K562 (cell line): ENCODE results near the gene GRIN2D.

Experiments
- EZH2 ChIP-seq: IDR thresholded peaks from 2 replicates; pipeline ENCODE4 v1.6.1; 2012; ENCODE audit warnings: low read depth, mild to moderate bottlenecking, inconsistent platforms, low read length, borderline replicate concordance
- FOXM1 ChIP-seq, 2 experiments: fragments of 450-650 bp in 1 of 2; sonication (generic) in 1 of 2; formaldehyde crosslinking in 1 of 2; IDR thresholded peaks; 2 replicates each; pipeline versions ENCODE4 v1.6.1 to v1.9.0; 2017 to 2022; ENCODE audit warnings: low read depth in 2 of 2, mild to moderate bottlenecking in 2 of 2, missing genetic modification reagents in 1 of 2, moderate library complexity in 1 of 2
- MCM3 ChIP-seq: fragments of 450-650 bp; IDR thresholded peaks from 2 replicates; pipeline ENCODE4 v1.6.1; 2016
- POLR2AphosphoS5 ChIP-seq: IDR thresholded peaks from 2 replicates; pipeline ENCODE4 v1.6.1; 2011; ENCODE audit warnings: mild to moderate bottlenecking, low read depth, low read length, moderate library complexity; ENCODE audit not compliant: control insufficient read depth, insufficient read depth
- ZFP1 ChIP-seq: fragments of 450-650 bp; formaldehyde crosslinking; IDR thresholded peaks from 2 replicates; pipeline ENCODE4 v1.4.0; 2020; ENCODE audit warnings: mild to moderate bottlenecking, mixed read lengths
- TF ChIP-seq, protein P1 (sequence below), 2 experiments: fragments of 450-650 bp; formaldehyde crosslinking in 1 of 2; IDR thresholded peaks; 2 replicates each; pipeline versions ENCODE4 v1.4.0 to v1.6.1; 2014 to 2020; ENCODE audit warnings: mild to moderate bottlenecking in 2 of 2, borderline replicate concordance in 1 of 2, low read depth in 1 of 2

DNA sequence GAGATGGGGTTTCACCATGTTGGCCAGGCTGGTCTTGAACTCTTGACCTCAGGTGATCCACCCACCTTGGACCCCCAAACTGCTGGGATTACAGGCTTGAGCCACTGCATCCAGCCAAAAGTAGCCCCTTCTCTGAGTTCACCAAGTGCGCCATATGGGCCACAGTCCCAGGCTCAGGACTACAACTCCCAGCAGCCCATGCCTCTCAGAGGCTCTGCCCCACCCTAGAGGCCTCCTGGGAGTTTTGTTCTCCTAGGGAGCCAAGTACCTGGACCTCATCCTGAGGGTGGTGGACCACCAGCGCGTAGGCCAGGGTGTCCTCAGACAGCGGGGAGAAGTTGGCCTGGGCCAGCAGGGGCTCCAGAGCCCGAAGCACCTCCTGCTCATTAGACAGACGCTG lies 48.6 kb upstream of the GRIN2D start:
- TF ChIP-seq FOXM1 (IDR thresholded peaks at IDR 0.05; ENCODE audit: low read depth) = no peak
- no peak for TF ChIP-seq FOXM1 (CRISPR knock-in tag; IDR thresholded peaks at IDR 0.05; ENCODE audit: low read depth)
- no peak for TF ChIP-seq POLR2AphosphoS5
- TF ChIP-seq MCM3 = no peak
- TF ChIP-seq EZH2 = no peak
- TF ChIP-seq ZFP1 (CRISPR knock-in tag) = no peak
- TF ChIP-seq, protein P1, sequence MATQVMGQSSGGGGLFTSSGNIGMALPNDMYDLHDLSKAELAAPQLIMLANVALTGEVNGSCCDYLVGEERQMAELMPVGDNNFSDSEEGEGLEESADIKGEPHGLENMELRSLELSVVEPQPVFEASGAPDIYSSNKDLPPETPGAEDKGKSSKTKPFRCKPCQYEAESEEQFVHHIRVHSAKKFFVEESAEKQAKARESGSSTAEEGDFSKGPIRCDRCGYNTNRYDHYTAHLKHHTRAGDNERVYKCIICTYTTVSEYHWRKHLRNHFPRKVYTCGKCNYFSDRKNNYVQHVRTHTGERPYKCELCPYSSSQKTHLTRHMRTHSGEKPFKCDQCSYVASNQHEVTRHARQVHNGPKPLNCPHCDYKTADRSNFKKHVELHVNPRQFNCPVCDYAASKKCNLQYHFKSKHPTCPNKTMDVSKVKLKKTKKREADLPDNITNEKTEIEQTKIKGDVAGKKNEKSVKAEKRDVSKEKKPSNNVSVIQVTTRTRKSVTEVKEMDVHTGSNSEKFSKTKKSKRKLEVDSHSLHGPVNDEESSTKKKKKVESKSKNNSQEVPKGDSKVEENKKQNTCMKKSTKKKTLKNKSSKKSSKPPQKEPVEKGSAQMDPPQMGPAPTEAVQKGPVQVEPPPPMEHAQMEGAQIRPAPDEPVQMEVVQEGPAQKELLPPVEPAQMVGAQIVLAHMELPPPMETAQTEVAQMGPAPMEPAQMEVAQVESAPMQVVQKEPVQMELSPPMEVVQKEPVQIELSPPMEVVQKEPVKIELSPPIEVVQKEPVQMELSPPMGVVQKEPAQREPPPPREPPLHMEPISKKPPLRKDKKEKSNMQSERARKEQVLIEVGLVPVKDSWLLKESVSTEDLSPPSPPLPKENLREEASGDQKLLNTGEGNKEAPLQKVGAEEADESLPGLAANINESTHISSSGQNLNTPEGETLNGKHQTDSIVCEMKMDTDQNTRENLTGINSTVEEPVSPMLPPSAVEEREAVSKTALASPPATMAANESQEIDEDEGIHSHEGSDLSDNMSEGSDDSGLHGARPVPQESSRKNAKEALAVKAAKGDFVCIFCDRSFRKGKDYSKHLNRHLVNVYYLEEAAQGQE (IDR thresholded peaks at IDR 0.05; ENCODE audit: borderline replicate concordance) = no peak
- TF ChIP-seq, protein P1 (CRISPR knock-in tag; IDR thresholded peaks at IDR 0.05; ENCODE audit: low read depth) = no peak
